ENCODE data around the gene LRRC15.

The LRRC15 gene

GRCh38 chr3:194307849-194308248, 61.7 kb downstream of the LRRC15 start:
- no peak overlapping the region for H3K4me3 Mint-ChIP-seq
- ATAC-seq (replicated peaks) (peak in 1 of 2 donors; percentile 23), DNase-seq (no peak)
- peaks cover 0 to 2% of the 10 kb centered on the region in 2 donors for H3K9me3 Mint-ChIP-seq
- peaks cover 18 to 29% of the 10 kb centered on the region in 2 donors for H3K27me3 Mint-ChIP-seq
- H3K4me1 Mint-ChIP-seq = peaks cover 46 to 62% of the 10 kb centered on the region in 2 donors
- peak overlapping the region; percentile 27 for H3K27ac Mint-ChIP-seq
- H3K36me3 Mint-ChIP-seq = peaks cover 0 to 3% of the 10 kb centered on the region in 2 donors

- ATAC-seq (replicated peaks) (peak; percentile 56 to 69), DNase-seq (peak; percentile 57)
- peaks cover 0 to 3% of the 10 kb centered on the region in 2 donors for H3K36me3 Mint-ChIP-seq
- H3K27me3 Mint-ChIP-seq = peaks cover 10 to 20% of the 10 kb centered on the region in 2 donors
- peaks cover 0 to 2% of the 10 kb centered on the region in 2 donors for H3K9me3 Mint-ChIP-seq
- H3K4me1 Mint-ChIP-seq = peaks cover 42 to 54% of the 10 kb centered on the region in 2 donors
- H3K4me3 Mint-ChIP-seq = peak overlapping the region; percentile 29 to 66
- H3K27ac Mint-ChIP-seq = peak overlapping the region; percentile 92
These were observed 62.5 kb downstream of the LRRC15 start for GRCh38 chr3:194306771-194307640.

- peaks cover 0 to 2% of the 10 kb centered on the region in 2 donors for H3K9me3 Mint-ChIP-seq
- H3K36me3 Mint-ChIP-seq = peaks cover 0 to 3% of the 10 kb centered on the region in 2 donors
- H3K27me3 Mint-ChIP-seq = peaks cover 5 to 12% of the 10 kb centered on the region in 2 donors
- peak; percentile 67 to 71 for ATAC-seq (replicated peaks)
- peak overlapping the region; percentile 29 to 66 for H3K4me3 Mint-ChIP-seq
- H3K27ac Mint-ChIP-seq = peak overlapping the region; percentile 92
- DNase-seq = peak; percentile 61
- H3K4me1 Mint-ChIP-seq = peaks cover 42 to 53% of the 10 kb centered on the region in 2 donors
These were observed 63.3 kb downstream of the LRRC15 start for GRCh38 chr3:194306109-194306686.

GRCh38 chr3:194305356-194306108, 64.0 kb downstream of the LRRC15 start:
- Mint-ChIP-seq H3K4me1 (peaks cover 42 to 53% of the 10 kb centered on the region in 2 donors), H3K4me3 (no peak overlapping the region), H3K27me3 (peaks cover under 1 to 6% of the 10 kb centered on the region in 2 donors), H3K27ac (no peak overlapping the region), H3K9me3 (peaks cover 0 to 2% of the 10 kb centered on the region in 2 donors), H3K36me3 (peaks cover 0 to 3% of the 10 kb centered on the region in 2 donors)
- ATAC-seq (replicated peaks) (no peak), DNase-seq (no peak)

Data from stimulated activated naive B cell treated with anti-CD40 and anti-IgM and Interleukin-4, amounts not matched to agents 10 μg/mL and 1 μg/mL and 100 μg/mL, for 72 hours (primary cell).